ENCODE results near the gene MYO1H.

The MYO1H gene

DNA sequence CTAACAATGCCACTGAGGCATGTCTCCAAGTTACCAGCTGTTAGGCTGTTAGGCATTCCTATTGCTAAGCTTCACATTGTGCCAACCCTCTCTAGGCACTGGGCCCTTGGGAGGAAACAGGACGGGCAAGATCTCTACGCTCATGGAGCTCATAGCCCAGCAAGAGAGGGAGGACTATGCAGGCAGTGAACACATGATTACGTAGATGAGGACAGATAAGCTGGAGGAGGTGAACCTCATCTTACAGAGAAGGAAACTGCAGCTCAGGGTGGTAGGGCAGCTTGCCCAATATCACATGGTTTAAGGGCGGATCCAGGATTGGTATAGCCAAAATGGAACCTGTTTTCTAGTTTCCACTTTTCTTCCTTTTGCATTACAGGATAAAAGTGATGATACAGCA, 137.5 kb downstream of the MYO1H start:
- Histone ChIP-seq H3K9me3 (ENCODE audit: insufficient read depth, low read depth, low read length) (no peaks in the 10 kb centered on the region), H3K4me3 (ENCODE audit: low read length) (no peak overlapping the region), H3K27me3 (ENCODE audit: insufficient read depth, low read length) (no peaks in the 10 kb centered on the region), H3K9ac (ENCODE audit: low read depth, low read length) (no peak overlapping the region), H3K4me1 (ENCODE audit: insufficient read depth, low read length) (no peaks in the 10 kb centered on the region), H3K27ac (ENCODE audit: low read depth, low read length) (no peak overlapping the region), H3K36me3 (ENCODE audit: insufficient read depth, low read length) (peaks cover 72% of the 10 kb centered on the region)
- WGBS, result 93% methylated on average over 4 of the region's 4 CpGs

DNA sequence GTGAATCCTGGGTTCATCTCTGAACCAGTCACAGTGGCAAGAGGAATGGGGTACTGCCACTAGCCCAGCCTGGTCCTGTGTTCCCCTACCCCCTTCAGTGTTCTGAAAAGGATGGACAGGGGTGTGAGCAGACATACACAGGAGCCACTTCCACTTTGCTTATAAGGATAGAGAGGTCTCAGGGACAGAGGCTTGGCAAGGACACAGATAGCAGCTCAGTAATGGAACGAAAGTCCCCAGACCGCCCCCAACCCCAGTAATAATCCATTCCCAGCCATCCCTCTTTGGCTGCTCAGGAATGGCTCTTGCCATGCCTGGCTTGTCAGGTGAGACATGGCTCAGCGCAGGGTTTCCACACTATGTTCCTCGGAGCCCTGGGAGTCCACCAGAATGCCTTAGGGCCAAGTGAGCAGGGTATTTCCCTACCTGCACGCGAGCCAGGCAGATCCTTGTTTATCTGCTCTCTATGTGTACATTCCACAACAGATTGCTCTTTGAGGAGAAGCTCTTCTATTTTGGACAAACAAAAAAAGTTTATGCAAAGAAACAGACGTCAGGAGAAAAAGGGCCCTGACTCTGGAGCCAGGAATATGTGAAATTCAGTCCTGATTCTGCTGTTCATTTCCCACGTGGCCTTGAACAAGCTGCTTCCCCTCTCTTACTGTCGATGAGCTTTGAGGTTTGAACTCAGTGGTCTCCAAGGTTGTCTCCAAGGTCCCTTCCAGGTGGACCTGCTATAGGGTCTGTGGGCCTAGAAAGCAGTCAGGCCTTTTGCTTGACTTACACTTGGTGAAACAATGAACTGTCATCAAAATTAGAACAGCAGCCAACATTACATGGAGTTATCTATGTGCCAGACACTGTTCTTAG, 139.7 kb downstream of the MYO1H start:
- Histone ChIP-seq H3K4me3 (ENCODE audit: low read length) (no peak overlapping the region), H3K9ac (ENCODE audit: low read depth, low read length) (no peak overlapping the region), H3K36me3 (ENCODE audit: insufficient read depth, low read length) (peaks cover 90% of the 10 kb centered on the region), H3K27me3 (ENCODE audit: insufficient read depth, low read length) (no peaks in the 10 kb centered on the region), H3K27ac (ENCODE audit: low read depth, low read length) (no peak overlapping the region), H3K4me1 (ENCODE audit: insufficient read depth, low read length) (no peaks in the 10 kb centered on the region), H3K9me3 (ENCODE audit: insufficient read depth, low read depth, low read length) (no peaks in the 10 kb centered on the region)
- 93% methylated on average over 9 of the region's 9 CpGs for WGBS

DNA sequence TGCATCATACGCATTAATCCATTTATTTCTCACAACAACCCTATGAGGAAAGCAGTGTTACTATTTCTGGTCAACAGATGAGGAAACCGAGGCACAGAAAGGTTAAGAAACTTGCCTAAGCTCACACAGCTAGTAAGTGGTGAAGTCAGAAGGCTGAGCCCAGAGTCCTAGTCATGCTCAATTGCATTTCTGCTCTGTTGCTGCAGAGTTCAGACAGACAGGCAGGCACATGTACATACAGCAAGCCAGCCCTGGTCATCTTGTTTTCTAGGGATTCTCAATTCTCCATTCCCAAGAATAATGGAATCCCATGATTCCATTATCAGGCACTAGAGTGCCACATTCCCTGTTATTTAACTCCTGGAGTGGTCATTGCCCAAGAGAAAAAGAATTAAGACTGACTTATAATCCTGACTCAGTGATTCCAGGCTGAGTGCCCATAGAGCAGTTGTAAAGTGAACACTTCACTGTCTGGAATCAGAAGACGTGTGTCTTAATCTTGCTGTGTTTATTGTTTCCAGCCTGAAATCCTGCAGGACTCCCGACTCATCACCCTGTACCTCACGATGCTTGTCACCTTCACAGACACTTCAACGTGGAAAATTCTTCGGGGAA, 140.5 kb downstream of the MYO1H start:
- peaks cover 94% of the 10 kb centered on the region for H3K36me3 ChIP-seq (ENCODE audit: insufficient read depth, low read length)
- no peak overlapping the region for H3K4me3 ChIP-seq (ENCODE audit: low read length)
- H3K27ac ChIP-seq (ENCODE audit: low read depth, low read length), result no peak overlapping the region
- 93% methylated on average over 7 of the region's 7 CpGs for WGBS
- no peaks in the 10 kb centered on the region for H3K4me1 ChIP-seq (ENCODE audit: insufficient read depth, low read length)
- H3K27me3 ChIP-seq (ENCODE audit: insufficient read depth, low read length), result no peaks in the 10 kb centered on the region
- H3K9me3 ChIP-seq (ENCODE audit: insufficient read depth, low read depth, low read length), result no peaks in the 10 kb centered on the region
- no peak overlapping the region for H3K9ac ChIP-seq (ENCODE audit: low read depth, low read length)

DNA sequence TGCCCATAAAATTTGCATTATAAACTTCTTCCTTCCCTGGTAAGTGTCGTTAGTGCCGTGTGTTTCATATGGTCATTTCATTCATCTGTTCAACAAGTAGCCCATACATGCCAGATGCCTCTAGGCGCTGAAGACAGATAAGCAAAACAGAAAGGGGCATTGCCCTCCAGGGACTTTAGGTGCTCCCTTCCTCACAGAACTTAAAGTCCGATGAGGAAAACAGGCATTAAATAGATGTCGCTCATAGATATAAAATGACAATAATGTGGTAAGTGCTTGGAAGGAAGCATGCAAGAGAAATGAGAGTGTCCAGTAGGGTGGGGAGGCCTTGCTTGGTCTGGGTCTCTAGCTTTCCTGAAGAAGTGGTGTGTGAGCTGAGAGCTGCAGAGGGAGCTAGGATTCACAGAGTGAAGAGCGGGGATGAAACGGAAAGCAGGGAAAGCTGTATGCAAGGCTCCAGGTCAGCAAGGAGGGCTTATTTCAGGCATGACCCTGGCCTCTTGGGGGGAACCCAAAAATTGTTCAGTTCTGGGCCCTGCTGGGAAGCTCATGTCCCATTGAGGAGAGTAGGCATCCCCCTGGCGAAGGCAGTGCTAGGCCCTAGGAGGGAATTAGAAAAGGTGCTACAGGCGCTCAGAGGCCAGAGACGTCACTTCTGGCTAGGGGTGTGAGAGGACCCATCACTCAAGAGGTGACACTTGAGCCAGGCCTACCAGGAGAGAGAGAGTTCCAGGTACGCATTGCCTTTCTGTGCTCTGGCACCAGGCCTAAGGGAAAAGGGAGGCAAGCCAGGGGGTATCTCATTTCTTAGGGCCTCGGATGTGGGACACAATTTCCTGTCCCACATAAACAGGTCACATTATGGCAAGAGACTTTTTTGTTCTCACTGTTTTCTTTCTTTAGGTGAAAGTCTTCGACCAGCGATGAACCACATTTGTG, 141.6 kb downstream of the MYO1H start:
- Histone ChIP-seq H3K36me3 (ENCODE audit: insufficient read depth, low read length) (peaks cover 85% of the 10 kb centered on the region), H3K9me3 (ENCODE audit: insufficient read depth, low read depth, low read length) (no peaks in the 10 kb centered on the region), H3K4me3 (ENCODE audit: low read length) (no peak overlapping the region), H3K9ac (ENCODE audit: low read depth, low read length) (no peak overlapping the region), H3K27me3 (ENCODE audit: insufficient read depth, low read length) (no peaks in the 10 kb centered on the region), H3K27ac (ENCODE audit: low read depth, low read length) (no peak overlapping the region), H3K4me1 (ENCODE audit: insufficient read depth, low read length) (no peaks in the 10 kb centered on the region)
- WGBS, result 96% methylated on average over 14 of the region's 14 CpGs

DNA sequence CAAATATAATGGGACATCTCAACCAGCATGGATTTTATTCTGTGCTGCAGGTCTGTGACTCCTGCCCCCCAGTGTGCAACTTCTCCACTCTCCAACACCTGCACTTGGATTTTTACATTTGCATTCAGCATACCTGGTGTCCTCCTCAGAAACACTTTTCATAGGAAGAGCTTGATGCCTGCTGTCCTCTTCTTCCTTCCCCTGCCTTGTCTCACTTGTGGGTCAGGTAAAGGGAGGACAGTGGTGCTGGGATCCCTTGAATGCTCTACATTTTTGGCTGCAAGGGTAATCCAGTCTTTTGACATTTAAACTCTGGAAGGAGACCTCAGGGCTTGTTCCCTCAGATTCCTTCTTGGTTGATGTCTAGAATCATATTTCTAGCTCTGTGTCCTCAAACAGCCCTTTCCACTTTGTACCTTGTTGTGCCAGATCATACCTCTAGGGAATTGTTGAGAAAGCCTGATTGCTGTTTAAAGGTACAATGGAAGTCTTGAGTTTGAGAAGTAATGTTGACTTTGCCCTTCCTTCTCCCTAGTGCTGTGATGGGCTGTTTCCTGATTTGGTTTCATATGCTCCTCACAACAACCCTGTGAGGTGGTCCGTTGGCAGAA, 142.4 kb downstream of the MYO1H start:
- Histone ChIP-seq H3K27ac (ENCODE audit: low read depth, low read length) (no peak overlapping the region), H3K9ac (ENCODE audit: low read depth, low read length) (no peak overlapping the region), H3K36me3 (ENCODE audit: insufficient read depth, low read length) (peaks cover 84% of the 10 kb centered on the region)

DNA sequence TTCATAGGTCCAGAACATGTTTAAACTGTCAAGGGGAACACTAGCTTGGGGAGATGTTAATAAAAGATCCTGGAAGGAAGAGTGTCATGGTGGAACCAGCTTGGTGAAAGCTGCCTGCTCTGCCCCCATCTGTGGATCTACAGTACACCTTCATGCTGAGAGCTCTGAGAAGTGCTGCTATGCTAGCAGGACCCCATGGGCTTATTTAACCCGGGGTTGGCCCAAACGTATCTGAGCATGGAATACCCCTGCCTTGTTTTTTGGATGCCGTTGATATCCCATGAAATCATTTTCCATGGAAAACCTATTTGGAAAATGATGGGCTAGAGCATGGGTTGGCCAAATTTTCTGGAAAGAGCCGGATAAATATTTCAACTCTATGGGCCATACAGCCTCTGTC, 144.0 kb downstream of the MYO1H start:
- Histone ChIP-seq H3K27ac (ENCODE audit: low read depth, low read length) (no peak overlapping the region), H3K36me3 (ENCODE audit: insufficient read depth, low read length) (peaks cover 74% of the 10 kb centered on the region), H3K9me3 (ENCODE audit: insufficient read depth, low read depth, low read length) (peaks cover 4% of the 10 kb centered on the region; the same call in 1 of the 2 replicates), H3K4me3 (ENCODE audit: low read length) (no peak overlapping the region), H3K4me1 (ENCODE audit: insufficient read depth, low read length) (no peaks in the 10 kb centered on the region), H3K27me3 (ENCODE audit: insufficient read depth, low read length) (no peaks in the 10 kb centered on the region), H3K9ac (ENCODE audit: low read depth, low read length) (no peak overlapping the region)
- WGBS, result 97% methylated on average over 4 of the region's 4 CpGs

More for the DNA sequence above, 142.4 kb downstream of the MYO1H start:
- Histone ChIP-seq H3K27me3 (ENCODE audit: insufficient read depth, low read length) (no peaks in the 10 kb centered on the region), H3K4me3 (ENCODE audit: low read length) (no peak overlapping the region), H3K4me1 (ENCODE audit: insufficient read depth, low read length) (no peaks in the 10 kb centered on the region), H3K9me3 (ENCODE audit: insufficient read depth, low read depth, low read length) (peaks cover 3% of the 10 kb centered on the region; the same call in 1 of the 2 replicates)
- WGBS, result 100% methylated on average over 1 of the region's 1 CpG

DNA sequence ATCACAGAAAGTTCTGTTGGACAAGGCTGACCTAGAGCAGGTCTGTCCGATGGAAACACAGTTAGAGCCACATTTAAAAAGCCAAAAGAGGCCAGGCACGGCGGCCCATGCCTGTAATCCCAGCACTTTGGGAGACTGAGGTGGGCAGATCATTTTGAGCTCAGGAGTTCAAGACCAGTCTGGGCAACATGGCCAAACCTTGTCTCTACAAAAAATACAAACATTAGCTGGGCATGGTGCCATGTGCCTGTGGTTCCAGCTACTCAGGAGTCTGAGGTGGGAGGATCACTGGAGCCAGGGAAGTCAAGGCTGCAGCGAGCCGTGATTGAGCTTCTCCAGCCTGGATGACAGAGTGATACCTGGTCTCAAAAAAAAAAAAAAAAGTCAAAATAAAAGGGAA, 144.7 kb downstream of the MYO1H start:
- H3K9ac ChIP-seq (ENCODE audit: low read depth, low read length), result no peak overlapping the region
- no peak overlapping the region for H3K27ac ChIP-seq (ENCODE audit: low read depth, low read length)
- H3K27me3 ChIP-seq (ENCODE audit: insufficient read depth, low read length), result no peaks in the 10 kb centered on the region
- H3K9me3 ChIP-seq (ENCODE audit: insufficient read depth, low read depth, low read length), result peaks cover 4% of the 10 kb centered on the region; the same call in 1 of the 2 replicates
- peaks cover 69% of the 10 kb centered on the region for H3K36me3 ChIP-seq (ENCODE audit: insufficient read depth, low read length)
- H3K4me3 ChIP-seq (ENCODE audit: low read length), result no peak overlapping the region
- no peaks in the 10 kb centered on the region for H3K4me1 ChIP-seq (ENCODE audit: insufficient read depth, low read length)
- WGBS, result 93% methylated on average over 5 of the region's 5 CpGs

DNA sequence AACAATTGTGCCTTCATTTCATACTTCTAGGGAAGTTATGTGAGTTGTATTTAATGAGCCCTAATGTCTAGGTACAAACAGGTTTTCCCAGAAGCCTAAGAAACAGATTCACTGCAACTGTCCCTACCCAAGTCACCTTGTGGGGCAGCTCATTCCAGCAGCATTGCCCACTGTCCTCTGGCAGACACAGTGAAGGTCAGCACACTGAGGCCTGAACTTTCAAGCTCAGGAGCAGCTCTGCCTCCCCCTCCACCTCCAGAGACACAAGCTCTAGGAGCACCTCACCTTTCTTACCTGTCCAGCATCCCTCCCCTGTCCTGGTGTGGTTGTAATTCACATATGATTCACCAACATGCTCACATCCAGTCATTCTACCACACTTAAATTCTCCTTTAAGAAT, 145.4 kb downstream of the MYO1H start:
- Histone ChIP-seq H3K27me3 (ENCODE audit: insufficient read depth, low read length) (no peaks in the 10 kb centered on the region), H3K9me3 (ENCODE audit: insufficient read depth, low read depth, low read length) (peaks cover 4% of the 10 kb centered on the region; the same call in 1 of the 2 replicates), H3K4me1 (ENCODE audit: insufficient read depth, low read length) (no peaks in the 10 kb centered on the region), H3K9ac (ENCODE audit: low read depth, low read length) (no peak overlapping the region), H3K27ac (ENCODE audit: low read depth, low read length) (no peak overlapping the region), H3K4me3 (ENCODE audit: low read length) (no peak overlapping the region), H3K36me3 (ENCODE audit: insufficient read depth, low read length) (peaks cover 68% of the 10 kb centered on the region)

DNA sequence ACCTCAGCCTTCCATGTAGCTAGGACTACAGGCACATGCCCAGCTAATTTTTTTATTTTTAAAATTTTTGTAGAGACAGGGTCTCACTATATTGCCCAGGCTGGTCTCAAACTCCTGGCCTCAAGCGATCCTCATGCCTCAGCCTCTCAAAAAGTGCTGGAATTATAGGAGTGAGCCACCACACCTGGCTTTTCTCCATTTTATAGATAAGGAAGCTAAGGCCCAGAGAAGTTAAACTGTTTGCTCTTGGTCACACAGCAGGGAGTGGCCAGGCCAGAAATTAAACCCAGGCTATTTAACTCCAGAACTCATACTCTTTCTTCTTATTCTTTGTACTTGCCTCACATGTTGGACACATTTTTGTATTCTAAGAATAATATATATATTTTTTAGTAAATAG, 146.2 kb downstream of the MYO1H start:
- Histone ChIP-seq H3K4me1 (ENCODE audit: insufficient read depth, low read length) (no peaks in the 10 kb centered on the region), H3K9ac (ENCODE audit: low read depth, low read length) (no peak overlapping the region), H3K27ac (ENCODE audit: low read depth, low read length) (no peak overlapping the region)

DNA sequence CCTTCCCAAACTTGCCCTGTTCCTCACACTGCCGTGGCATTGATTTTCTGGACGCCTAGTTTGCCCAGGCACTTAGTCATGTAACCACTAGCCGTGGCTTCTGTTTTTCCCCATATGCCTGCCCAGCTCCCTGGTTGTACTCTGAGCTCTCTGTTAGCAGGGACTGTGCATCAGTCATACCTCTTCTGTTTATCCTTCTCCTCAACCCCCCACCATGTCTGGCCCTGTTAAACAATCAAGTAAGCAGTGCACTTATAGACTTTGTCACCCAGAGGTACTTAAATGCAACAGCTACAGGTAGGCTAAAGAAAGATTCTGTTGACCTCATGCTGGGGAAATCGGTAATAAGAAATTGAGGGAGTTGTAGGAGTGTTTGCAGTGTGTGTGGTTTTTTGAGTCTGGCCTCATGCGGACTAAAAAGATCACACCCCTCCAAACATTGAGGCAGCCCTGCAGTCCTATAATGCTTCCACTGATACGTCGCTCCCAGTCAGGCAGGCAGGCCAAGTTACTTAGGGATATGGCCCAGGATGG, 146.7 kb downstream of the MYO1H start:
- Histone ChIP-seq H3K4me1 (ENCODE audit: insufficient read depth, low read length) (no peaks in the 10 kb centered on the region), H3K9ac (ENCODE audit: low read depth, low read length) (no peak overlapping the region), H3K27me3 (ENCODE audit: insufficient read depth, low read length) (no peaks in the 10 kb centered on the region), H3K36me3 (ENCODE audit: insufficient read depth, low read length) (peaks cover 68% of the 10 kb centered on the region), H3K4me3 (ENCODE audit: low read length) (no peak overlapping the region), H3K9me3 (ENCODE audit: insufficient read depth, low read depth, low read length) (peaks cover 4% of the 10 kb centered on the region; the same call in 1 of the 2 replicates), H3K27ac (ENCODE audit: low read depth, low read length) (no peak overlapping the region)
- WGBS, result 94% methylated on average over 7 of the region's 7 CpGs

More for the DNA sequence above, 146.2 kb downstream of the MYO1H start:
- 87% methylated on average over 1 of the region's 1 CpG for WGBS
- H3K4me3 ChIP-seq (ENCODE audit: low read length), result no peak overlapping the region
- H3K36me3 ChIP-seq (ENCODE audit: insufficient read depth, low read length), result peaks cover 68% of the 10 kb centered on the region
- no peaks in the 10 kb centered on the region for H3K27me3 ChIP-seq (ENCODE audit: insufficient read depth, low read length)
- H3K9me3 ChIP-seq (ENCODE audit: insufficient read depth, low read depth, low read length), result peaks cover 4% of the 10 kb centered on the region; the same call in 1 of the 2 replicates
